Peyer's patch (tissue), 4 donors: ENCODE measurements around the gene FLRT2. TPM values are rescaled to one million over a fixed set of nuclear protein-coding genes. Genes with fewer than 3 reads are reported as not detected.

Source experiments
- DNase-seq, 3 donors: peaks; one replicate each; pipeline ENCODE4 v3.0.0-alpha.2; 2017 to 2019
- H3K27ac ChIP-seq, 4 donors: fragments of 200-600 bp; sonication (generic); one replicate each; pipeline ENCODE4 v1.5.1; 2016 to 2019
- H3K27me3 ChIP-seq, 2 donors: fragments of 200-600 bp; sonication (generic); one replicate each; pipeline ENCODE4 v1.5.1; 2019
- H3K36me3 ChIP-seq, 3 donors: fragments of 200-600 bp; sonication (generic); one replicate each; pipeline ENCODE4 v1.5.1; 2016 to 2019
- H3K4me1 ChIP-seq, 4 donors: fragments of 200-600 bp; sonication (generic); one replicate each; pipeline ENCODE4 v1.5.1; 2016 to 2019
- H3K4me3 ChIP-seq, 4 donors: fragments of 200-600 bp; sonication (generic); 1 replicate in 3 of 4; 2 replicates in 1 of 4; pipeline ENCODE4 v1.5.1; 2016 to 2019; ENCODE audit warnings: mild to moderate bottlenecking in 1 of 4
- H3K9me3 ChIP-seq, 4 donors: fragments of 200-600 bp; sonication (generic); one replicate each; pipeline ENCODE4 v1.5.1; 2016 to 2019; ENCODE audit warnings: mild to moderate bottlenecking in 1 of 4
- POLR2A ChIP-seq, 2 donors: fragments of 450-650 bp; IDR thresholded peaks; one replicate each; pipeline ENCODE4 v1.5.1; 2017; ENCODE audit warnings: antibody characterized with exemption in 2 of 2, mild to moderate bottlenecking in 2 of 2, moderate library complexity in 2 of 2
- total RNA-seq, 4 donors: library from RNA; depleted of rRNA; stranded (reverse); fragments of >200 nt; gene quantifications; one replicate each; pipeline ENCODE4 v1.1.0, GENCODE V29; 2016
- TF ChIP-seq, protein P1 (sequence below), 6 experiments: fragments of 450-650 bp in 4 of 6; fragments of 200-600 bp in 2 of 6; sonication (generic) in 1 of 6; IDR thresholded peaks; one replicate each; pipeline ENCODE4 v1.5.1; 2017 to 2019; ENCODE audit warnings: antibody characterized with exemption in 6 of 6, mild to moderate bottlenecking in 3 of 6, moderate library complexity in 1 of 6

Gene FLRT2
- total RNA-seq, 4 donors from 2014 or later: 1.1 to 4.8 (median 2.2) TPM

DNA sequence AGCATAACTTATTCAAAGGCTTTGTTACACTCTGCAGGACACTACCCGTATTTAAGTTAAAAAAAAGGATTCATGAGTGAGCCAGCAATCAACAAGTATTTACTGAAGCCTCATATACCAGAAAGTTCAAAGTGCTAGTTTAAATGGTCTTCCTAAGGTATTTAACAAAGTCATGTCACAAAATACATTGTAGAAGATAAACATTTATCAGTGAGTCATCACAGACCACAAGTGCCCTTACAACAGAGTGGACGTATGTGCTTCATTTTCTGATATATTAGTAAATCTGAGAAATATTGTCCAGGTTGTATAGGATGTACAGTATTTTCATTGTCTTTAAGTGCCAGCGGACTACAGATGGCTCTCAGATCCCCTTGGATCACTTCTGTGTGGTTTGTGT is 24.2 kb downstream of the FLRT2 start:
- Histone ChIP-seq H3K4me3 (no peak overlapping the region), H3K4me1 (no peaks in the 10 kb centered on the region), H3K9me3 (no peaks in the 10 kb centered on the region), H3K36me3 (no peaks in the 10 kb centered on the region), H3K27me3 (no peaks in the 10 kb centered on the region), H3K27ac (no peak overlapping the region)
- TF ChIP-seq POLR2A (IDR thresholded peaks at IDR 0.05): no peak
- TF ChIP-seq, protein P1, sequence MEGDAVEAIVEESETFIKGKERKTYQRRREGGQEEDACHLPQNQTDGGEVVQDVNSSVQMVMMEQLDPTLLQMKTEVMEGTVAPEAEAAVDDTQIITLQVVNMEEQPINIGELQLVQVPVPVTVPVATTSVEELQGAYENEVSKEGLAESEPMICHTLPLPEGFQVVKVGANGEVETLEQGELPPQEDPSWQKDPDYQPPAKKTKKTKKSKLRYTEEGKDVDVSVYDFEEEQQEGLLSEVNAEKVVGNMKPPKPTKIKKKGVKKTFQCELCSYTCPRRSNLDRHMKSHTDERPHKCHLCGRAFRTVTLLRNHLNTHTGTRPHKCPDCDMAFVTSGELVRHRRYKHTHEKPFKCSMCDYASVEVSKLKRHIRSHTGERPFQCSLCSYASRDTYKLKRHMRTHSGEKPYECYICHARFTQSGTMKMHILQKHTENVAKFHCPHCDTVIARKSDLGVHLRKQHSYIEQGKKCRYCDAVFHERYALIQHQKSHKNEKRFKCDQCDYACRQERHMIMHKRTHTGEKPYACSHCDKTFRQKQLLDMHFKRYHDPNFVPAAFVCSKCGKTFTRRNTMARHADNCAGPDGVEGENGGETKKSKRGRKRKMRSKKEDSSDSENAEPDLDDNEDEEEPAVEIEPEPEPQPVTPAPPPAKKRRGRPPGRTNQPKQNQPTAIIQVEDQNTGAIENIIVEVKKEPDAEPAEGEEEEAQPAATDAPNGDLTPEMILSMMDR (IDR thresholded peaks at IDR 0.05): no peak
- DNase-seq: no peak

- no peak overlapping the region for H3K4me3 ChIP-seq
- no peaks in the 10 kb centered on the region for H3K27me3 ChIP-seq
- TF ChIP-seq POLR2A (IDR thresholded peaks at IDR 0.05): no peak
- TF ChIP-seq, protein P1 (IDR thresholded peaks at IDR 0.05): no peak
- no peaks in the 10 kb centered on the region for H3K36me3 ChIP-seq
- H3K4me1 ChIP-seq: no peaks in the 10 kb centered on the region
- H3K27ac ChIP-seq: no peak overlapping the region
- no peak for DNase-seq
- H3K9me3 ChIP-seq: no peaks in the 10 kb centered on the region
These were observed 26.3 kb downstream of the FLRT2 start for GRCh38 chr14:85556267-85556666.

GRCh38 chr14:85558505-85558904 is 28.6 kb downstream of the FLRT2 start:
- Histone ChIP-seq H3K4me3 (no peak overlapping the region), H3K27me3 (no peaks in the 10 kb centered on the region), H3K4me1 (no peaks in the 10 kb centered on the region), H3K9me3 (no peaks in the 10 kb centered on the region), H3K27ac (no peak overlapping the region), H3K36me3 (no peaks in the 10 kb centered on the region)
- DNase-seq: no peak
- no peak for TF ChIP-seq POLR2A (IDR thresholded peaks at IDR 0.05)
- TF ChIP-seq, protein P1 (IDR thresholded peaks at IDR 0.05): no peak

DNA sequence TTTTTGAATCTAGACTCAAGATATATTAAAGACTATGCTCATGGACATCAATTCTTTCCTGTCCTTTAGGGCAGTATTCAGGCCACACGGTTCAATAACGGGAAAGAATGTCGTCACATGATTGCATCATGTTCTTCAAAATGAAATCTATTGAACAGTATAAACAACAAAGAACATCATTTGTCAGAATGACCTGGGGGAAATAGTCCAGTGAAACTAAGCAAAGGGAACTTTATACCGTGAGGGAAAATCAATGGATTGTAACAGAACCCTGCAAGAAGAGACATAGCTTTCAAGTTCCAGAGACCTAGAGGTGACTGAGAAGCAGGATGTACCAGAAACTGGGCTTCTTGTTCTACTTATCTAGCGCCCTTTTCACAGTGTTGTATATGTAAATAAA is 32.7 kb downstream of the FLRT2 start:
- Histone ChIP-seq H3K36me3 (no peaks in the 10 kb centered on the region), H3K27ac (no peak overlapping the region), H3K4me3 (no peak overlapping the region), H3K4me1 (no peaks in the 10 kb centered on the region), H3K9me3 (no peaks in the 10 kb centered on the region), H3K27me3 (no peaks in the 10 kb centered on the region)
- TF ChIP-seq POLR2A (IDR thresholded peaks at IDR 0.05): no peak
- TF ChIP-seq, protein P1 (IDR thresholded peaks at IDR 0.05): no peak
- no peak for DNase-seq

DNA sequence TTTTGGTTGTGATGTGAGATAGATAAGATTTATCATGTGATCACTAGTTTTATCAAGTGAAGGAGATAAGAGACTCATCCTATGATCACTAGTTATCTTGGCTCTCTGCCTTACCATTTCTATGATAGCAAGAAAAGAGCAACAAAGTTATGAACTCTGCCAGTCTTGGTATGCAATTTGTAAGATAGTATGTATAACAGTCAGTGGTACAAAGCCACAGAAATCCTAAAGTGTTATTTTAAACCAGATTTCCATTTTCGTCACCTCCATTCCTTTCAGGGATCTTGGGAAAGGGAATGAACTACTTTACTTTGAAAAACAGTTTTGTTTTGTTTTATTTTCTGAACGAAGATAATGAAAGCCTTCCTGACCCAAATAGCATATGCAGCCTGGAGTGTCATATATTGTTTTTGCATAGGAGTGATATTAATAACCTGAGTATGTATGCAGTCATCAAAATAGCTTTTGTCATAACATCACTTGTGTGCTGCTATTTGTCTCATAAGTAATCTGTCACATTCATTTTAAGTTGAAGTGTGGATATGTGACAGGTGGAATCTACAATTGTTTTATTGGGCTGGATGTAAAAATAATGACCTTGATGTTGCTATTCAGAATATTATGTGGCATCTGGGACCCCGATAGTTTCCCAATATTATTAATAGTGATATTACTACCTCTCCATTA is 35.0 kb downstream of the FLRT2 start:
- H3K27me3 ChIP-seq: no peaks in the 10 kb centered on the region
- no peak overlapping the region for H3K27ac ChIP-seq
- H3K9me3 ChIP-seq: no peaks in the 10 kb centered on the region
- no peaks in the 10 kb centered on the region for H3K36me3 ChIP-seq
- DNase-seq: no peak
- H3K4me1 ChIP-seq: no peaks in the 10 kb centered on the region
- no peak overlapping the region for H3K4me3 ChIP-seq
- no peak for TF ChIP-seq POLR2A (IDR thresholded peaks at IDR 0.05)
- TF ChIP-seq, protein P1 (IDR thresholded peaks at IDR 0.05): no peak
